Spleen (tissue), 11 donors: ENCODE results near the gene TMEM121. TPM values are rescaled to one million over a fixed set of nuclear protein-coding genes. Genes with fewer than 3 reads are reported as not detected.
"Not testable (repeated sequence)": the region's sequence is repeated elsewhere in the genome, so short reads cannot be mapped to it uniquely, and the experiment has no call there.

Experiments used
- DNase-seq: peaks from one replicate; pipeline ENCODE4 v3.0.0-alpha.2; 2020
- H3K27ac ChIP-seq, 8 donors: fragments of 200-600 bp; sonication (generic) in 7 of 8; 1 replicate in 4 of 8; 2 replicates in 4 of 8; pipeline versions ENCODE4 v1.5.0 to v1.8.0; 2016 to 2021; ENCODE audit warnings: inconsistent platforms in 4 of 8, mild to moderate bottlenecking in 4 of 8, moderate library complexity in 1 of 8
- H3K27me3 ChIP-seq, 7 donors: fragments of 200-600 bp; sonication (generic) in 6 of 7; replicated peaks in 1 of 7; 1 replicate in 4 of 7; 2 replicates in 3 of 7; pipeline versions ENCODE4 v1.5.0 to v1.8.0; 2016 to 2021; ENCODE audit warnings: inconsistent platforms in 3 of 7, mild to moderate bottlenecking in 1 of 7
- H3K36me3 ChIP-seq, 6 donors: fragments of 200-600 bp; sonication (generic) in 5 of 6; 1 replicate in 4 of 6; 2 replicates in 2 of 6; pipeline versions ENCODE4 v1.5.0 to v1.8.0; 2016 to 2021; ENCODE audit warnings: inconsistent platforms in 2 of 6
- H3K4me1 ChIP-seq, 6 donors: fragments of 200-600 bp; sonication (generic) in 5 of 6; 1 replicate in 3 of 6; 2 replicates in 3 of 6; pipeline versions ENCODE4 v1.5.0 to v1.8.0; 2016 to 2021; ENCODE audit warnings: inconsistent platforms in 3 of 6
- H3K4me3 ChIP-seq, 8 donors: fragments of 200-600 bp; sonication (generic) in 7 of 8; 1 replicate in 4 of 8; 2 replicates in 4 of 8; pipeline versions ENCODE4 v1.5.0 to v1.8.0; 2016 to 2021; ENCODE audit warnings: inconsistent platforms in 4 of 8, mild to moderate bottlenecking in 4 of 8, moderate library complexity in 2 of 8
- H3K9me3 ChIP-seq, 8 donors: fragments of 200-600 bp; sonication (generic) in 7 of 8; 1 replicate in 4 of 8; 2 replicates in 4 of 8; pipeline versions ENCODE4 v1.5.0 to v1.8.0; 2016 to 2021; ENCODE audit warnings: inconsistent platforms in 4 of 8
- CTCF ChIP-seq, 11 experiments: fragments of 200-600 bp in 7 of 11; fragments of 450-650 bp in 4 of 11; sonication (generic) in 4 of 11; IDR thresholded peaks in 8 of 11; conservative IDR thresholded peaks in 3 of 11; 1 replicate in 7 of 11; 2 replicates in 4 of 11; pipeline versions ENCODE4 v1.4.0 to v1.8.0; 2016 to 2021; ENCODE audit warnings: antibody characterized with exemption in 11 of 11, inconsistent platforms in 4 of 11, mild to moderate bottlenecking in 1 of 11
- POLR2A ChIP-seq, 3 donors: fragments of 450-650 bp; IDR thresholded peaks; one replicate each; pipeline ENCODE4 v1.5.1; 2017; ENCODE audit warnings: antibody characterized with exemption in 3 of 3, mild to moderate bottlenecking in 1 of 3
- POLR2AphosphoS5 ChIP-seq, 3 donors: sonication (generic); formaldehyde crosslinking; IDR thresholded peaks; one replicate each; pipeline ENCODE4 v1.5.1; 2017; ENCODE audit warnings: antibody characterized with exemption in 3 of 3
- WGBS, 5 donors: extraction: QIAGEN DNeasy Blood & Tissue Kit in 3 of 5; methylation state at CpG; one replicate each; pipeline versions ENCODE4 v1.1.5 to v1.1.7; 2013 to 2018; 5-methylcytosine and 5-hydroxymethylcytosine counted together
- intact Hi-C: fragments of 100-400 bp; cut with DNase I; formaldehyde crosslinking; loops from one replicate; pipeline ENCODE4 v1.15.0; 2023; ENCODE audit warnings: low total_unique reads
- polyA plus RNA-seq, 3 donors: library from polyadenylated mRNA; stranded (reverse); fragments of 200-250 nt; gene quantifications; one replicate each; pipeline ENCODE4 v1.2.1, GENCODE V29; 2013
- total RNA-seq, 7 donors: library from RNA; depleted of rRNA in 3 of 7; stranded (reverse); fragments of >200 nt in 3 of 7; fragmentation: NEBNext Ultra II Directional in 4 of 7; extraction: Animal tissue kit (Norgen Biotek cat#: 25700) in 4 of 7; gene quantifications; one replicate each; pipeline versions ENCODE4 v1.1.0 to v1.2.1, GENCODE V29; 2016 to 2021
- donor health status: healthy with polysubstance abuse.
- donor health status: DM: no; HTN: no; CAD: no; lungs with moderate emphysema.
- donor health status: DM: no; HTN: no; CAD: no.
- donor health status: Bipolar disorder and iron deficiency.
- donor health status: healthy.
- donor health status: DM: no; HTN: no; CAD: no.
- donor health status: DM: yes; HTN: yes; CAD: no.

Gene TMEM121
- total and polyA plus RNA-seq, 10 donors: 3.3 to 10.4 (median 4.6) TPM

GRCh38 chr14:105558449-105559154 is 32.2 kb downstream of the TMEM121 start:
- H3K9me3 ChIP-seq, H3K36me3 ChIP-seq, intact Hi-C loops: not testable (repeated sequence)
- TF ChIP-seq CTCF (IDR thresholded peaks at IDR 0.05 in 8 of 11, conservative IDR thresholded peaks at IDR 0.05 in 3 of 11): peak in 7 of 11 experiments; percentile 23 to 69 (median 60)
- WGBS, 5 donors: 58 to 78% (median 69%) methylated on average over 12 to 20 of the region's 28 CpGs
- Histone ChIP-seq H3K27ac (peak overlapping the region in 4 of 8 donors; percentile 57 to 84 (median 68)), H3K4me3 (peak overlapping the region in 1 of 8 donors; percentile 47), H3K4me1 (peaks cover 0 to 16% (median 1%) of the 10 kb centered on the region in 6 donors), H3K27me3 (peaks cover 0 to 24% (median 0%) of the 10 kb centered on the region in 7 donors)
- peak; percentile 69 for DNase-seq

- Histone ChIP-seq H3K27me3 (peaks cover 0 to 18% (median 0%) of the 10 kb centered on the region in 7 donors), H3K4me1 (peaks cover 0 to 16% (median 1%) of the 10 kb centered on the region in 6 donors), H3K27ac (peak overlapping the region in 5 of 8 donors; percentile 39 to 84 (median 62)), H3K4me3 (peak overlapping the region in 1 of 8 donors; percentile 47)
- WGBS, 5 donors: 24 to 100% (median 53%) methylated on average over 2 to 18 of the region's 49 CpGs; no CpG with 5 or more reads in 1 of the 5 donors
- DNase-seq: peak; percentile 82
- intact Hi-C loops, H3K9me3 ChIP-seq, H3K36me3 ChIP-seq: not testable (repeated sequence)
Measured at GRCh38 chr14:105559384-105560047, 33.1 kb downstream of the TMEM121 start.

GRCh38 chr14:105560048-105560669 is 33.8 kb downstream of the TMEM121 start:
- H3K9me3 ChIP-seq, intact Hi-C loops, H3K36me3 ChIP-seq, H3K4me3 ChIP-seq: not testable (repeated sequence)
- 15 to 57% (median 31%) methylated on average over 3 to 9 of the region's 27 CpGs for WGBS, 5 donors
- Histone ChIP-seq H3K27ac (peak overlapping the region in 3 of 8 donors; percentile 46 to 73 (median 69)), H3K4me1 (peaks cover 0 to 16% (median 1%) of the 10 kb centered on the region in 6 donors), H3K27me3 (peaks cover 0 to 17% (median 0%) of the 10 kb centered on the region in 7 donors)
- peak; percentile 77 for DNase-seq
- peak in 1 of 3 donors; percentile 26 for TF ChIP-seq POLR2AphosphoS5 (IDR thresholded peaks at IDR 0.05)

- intact Hi-C loops, H3K9me3 ChIP-seq, H3K36me3 ChIP-seq, DNase-seq, H3K4me3 ChIP-seq: not testable (repeated sequence)
- peaks cover 0 to 13% (median 0%) of the 10 kb centered on the region in 7 donors for H3K27me3 ChIP-seq
- H3K27ac ChIP-seq: peak overlapping the region in 6 of 8 donors; percentile 43 to 86 (median 70)
- H3K4me1 ChIP-seq: peaks cover 0 to 16% (median 1%) of the 10 kb centered on the region in 6 donors
- WGBS, 5 donors: 61 to 77% (median 72%) methylated on average over 4 to 9 of the region's 14 CpGs
Measured at GRCh38 chr14:105561345-105561744, 35.0 kb downstream of the TMEM121 start.

GRCh38 chr14:105562713-105563346 is 36.4 kb downstream of the TMEM121 start:
- peaks cover 0 to 16% (median 1%) of the 10 kb centered on the region in 6 donors for H3K4me1 ChIP-seq
- TF ChIP-seq POLR2A (IDR thresholded peaks at IDR 0.05): no peak
- intact Hi-C loops: no loop called here
- WGBS, 5 donors: 86 to 93% (median 88%) methylated on average over 4 of the region's 4 CpGs
- H3K9me3 ChIP-seq: no peaks in the 10 kb centered on the region
- H3K27ac ChIP-seq: peak overlapping the region in 6 of 8 donors; percentile 38 to 91 (median 78)
- peaks cover 0 to 8% (median 0%) of the 10 kb centered on the region in 7 donors for H3K27me3 ChIP-seq
- H3K36me3 ChIP-seq: no peaks in the 10 kb centered on the region
- no peak overlapping the region for H3K4me3 ChIP-seq
- DNase-seq: no peak
